GM10266 (cell line): ENCODE measurements around the gene NFKBIB.
"Not testable (repeated sequence)": the region's sequence is repeated elsewhere in the genome, so short reads cannot be mapped to it uniquely, and the experiment has no call there.

Experiments
- DNase-seq: peaks from one replicate; pipeline ENCODE4 v3.0.0; 2012; ENCODE audit errors: extremely low spot score
- CTCF ChIP-seq: IDR thresholded peaks from 2 replicates; pipeline ENCODE4 v1.5.1; 2012; ENCODE audit warnings: mild to moderate bottlenecking, low read depth; ENCODE audit not compliant: control insufficient read depth, insufficient read depth; ENCODE audit errors: missing control alignments

Gene NFKBIB

DNA sequence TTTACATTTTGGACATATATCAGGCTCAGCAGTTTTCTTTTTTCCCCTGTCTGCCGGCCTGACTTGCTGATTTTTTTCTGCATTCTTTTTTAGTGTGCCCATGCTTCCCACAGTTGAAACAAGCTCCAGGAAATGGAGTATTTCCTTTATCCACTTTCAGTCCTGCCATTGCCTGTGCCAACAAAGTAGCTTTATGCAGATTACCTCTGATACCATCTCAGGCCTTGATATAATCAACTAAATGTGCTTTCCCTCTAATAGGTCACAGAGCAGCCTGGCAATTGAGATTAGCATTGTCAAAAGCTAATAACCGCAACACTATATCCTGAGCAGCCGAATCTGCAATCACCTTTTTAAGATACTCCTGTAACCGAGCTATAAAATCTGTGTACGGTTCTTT lies 40.2 kb downstream of the NFKBIB start:
- TF ChIP-seq CTCF: no peak
- no peak for DNase-seq

GRCh38 chr19:38941466-38941865 lies 41.7 kb downstream of the NFKBIB start:
- not testable (repeated sequence) for DNase-seq

DNA sequence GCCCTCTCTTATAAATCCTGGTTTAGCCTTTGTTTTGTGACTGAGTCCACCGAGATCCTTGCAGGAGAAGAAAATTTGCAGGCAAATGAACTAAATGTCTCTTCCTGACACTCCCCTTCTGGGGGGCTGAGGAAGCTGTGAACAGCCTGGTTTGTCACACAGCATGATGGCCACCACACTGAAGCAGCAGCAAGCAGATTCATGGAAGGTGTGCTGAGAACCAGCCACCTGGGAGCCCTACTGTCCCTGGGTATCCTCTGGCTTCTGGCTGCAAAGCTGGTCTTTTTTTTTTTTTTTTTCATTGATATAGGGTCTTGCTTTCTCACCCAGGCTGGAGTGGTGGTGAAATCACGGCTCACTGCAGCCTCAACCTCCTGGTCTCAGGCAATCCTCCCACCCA lies 42.2 kb downstream of the NFKBIB start:
- DNase-seq: no peak
- TF ChIP-seq CTCF: no peak

DNA sequence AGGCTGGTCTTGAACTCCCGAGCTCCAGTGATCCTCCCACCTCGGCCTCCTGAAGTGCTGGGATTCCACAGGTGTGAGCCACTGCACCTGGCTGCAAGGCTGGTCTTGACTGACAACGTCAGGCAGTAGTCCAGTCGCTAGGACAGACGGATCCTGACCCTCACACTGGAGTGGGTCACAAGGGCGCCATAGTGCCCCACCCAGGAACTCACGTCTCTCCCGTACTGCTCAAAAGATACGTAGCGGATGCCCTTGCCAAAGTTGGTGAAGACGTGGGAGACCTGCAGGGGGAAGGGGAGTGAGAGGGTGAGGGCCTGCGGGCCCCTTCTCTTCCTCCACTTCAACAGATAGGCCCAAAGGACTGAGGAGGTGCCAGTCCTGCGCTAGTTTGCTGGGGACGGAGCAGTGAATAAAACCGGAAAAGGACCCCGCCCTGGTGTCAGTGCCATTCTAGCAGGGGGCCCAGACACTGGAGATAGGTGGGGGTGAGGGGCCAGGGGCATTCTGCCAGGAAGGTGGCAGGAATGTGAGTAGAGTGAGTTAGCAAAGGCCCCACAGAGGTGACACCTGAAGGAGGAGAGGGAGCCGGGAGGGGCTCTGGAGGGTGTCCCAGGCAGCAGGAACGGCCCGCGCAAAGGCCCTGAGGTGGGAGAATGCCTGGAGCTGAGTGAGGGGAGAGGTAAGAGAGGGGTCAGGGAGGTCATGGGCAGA lies 42.9 kb downstream of the NFKBIB start:
- no peak for DNase-seq
- TF ChIP-seq CTCF: no peak

GRCh38 chr19:38944981-38945506 lies 45.3 kb downstream of the NFKBIB start:
- no peak for TF ChIP-seq CTCF
- DNase-seq: no peak

DNA sequence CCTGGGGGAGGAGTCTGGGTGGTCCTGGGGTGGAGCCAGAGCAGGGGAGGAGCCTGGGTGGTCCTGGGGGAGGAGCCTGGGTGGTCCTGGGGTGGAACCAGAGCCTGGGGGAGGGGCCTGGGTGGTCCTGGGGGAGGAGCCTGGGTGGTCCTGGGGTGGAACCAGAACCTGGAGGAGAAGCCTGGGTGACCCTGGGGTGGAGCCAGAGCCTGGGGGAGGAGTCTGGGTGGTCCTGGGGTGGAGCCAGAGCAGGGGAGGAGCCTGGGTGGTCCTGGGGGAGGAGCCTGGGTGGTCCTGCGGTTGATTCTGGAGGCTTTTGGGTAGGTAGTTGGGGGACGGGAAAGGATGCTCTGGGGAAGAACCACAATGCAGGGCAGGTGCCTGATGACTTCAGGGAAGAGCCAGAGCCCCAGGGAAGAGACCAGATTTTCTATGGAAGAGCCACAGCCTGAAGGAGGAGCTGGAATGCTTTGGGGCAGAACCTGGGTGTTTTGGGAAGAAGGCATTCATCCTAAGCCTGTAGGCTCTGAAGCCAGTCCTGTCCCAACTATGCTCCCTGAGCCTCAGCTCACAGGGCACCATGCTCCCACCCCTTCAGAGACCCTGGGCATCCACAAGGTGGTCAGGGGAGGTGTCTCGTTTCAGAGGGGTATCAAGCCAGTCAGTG lies 45.9 kb downstream of the NFKBIB start:
- no peak for TF ChIP-seq CTCF
- DNase-seq: no peak

GRCh38 chr19:38946229-38947010 lies 46.7 kb downstream of the NFKBIB start:
- no peak for DNase-seq
- no peak for TF ChIP-seq CTCF
